ENCODE data around the gene STK39. TPM values are rescaled to one million over a fixed set of nuclear protein-coding genes. Genes with fewer than 3 reads are reported as not detected.

The STK39 gene
- total and polyA plus RNA-seq, 2 of the 4 experiments (the other 2 are of a cell fraction) = 11.8 to 16.4 TPM

DNA sequence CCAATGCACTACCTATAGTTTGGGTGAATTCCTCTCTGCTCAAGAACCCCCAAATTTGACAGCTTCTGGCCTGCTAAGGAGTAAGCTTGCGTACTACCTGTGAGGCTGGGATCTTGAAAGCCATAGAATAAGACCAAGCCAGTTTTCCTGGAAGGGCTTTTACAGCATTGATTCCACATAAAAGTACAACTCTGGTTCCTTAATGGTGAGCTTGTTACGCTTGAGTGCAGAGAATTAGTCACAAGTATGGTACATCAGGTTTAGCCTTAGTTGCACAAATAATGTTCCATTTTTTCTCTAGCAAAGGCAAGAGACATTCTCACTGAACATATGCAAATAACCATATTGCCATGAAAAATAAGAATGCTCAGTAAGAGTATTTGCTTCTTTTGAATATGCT lies 39.1 kb upstream of the STK39 start:
- POLR2A ChIA-PET (ENCODE audit: unreplicated experiment) = no interaction called here
- Histone ChIP-seq H3K4me1 (ENCODE audit: control insufficient read depth, insufficient read depth, low read length) (no peaks in the 10 kb centered on the region), H3K4ac (ENCODE audit: low read depth, low read length) (no peak overlapping the region), H3K18ac (ENCODE audit: low read depth, low read length) (no peak overlapping the region), H2AFZ (replicated peaks; ENCODE audit: low read length, poor library complexity) (no peak overlapping the region), H3K27me3 (ENCODE audit: control insufficient read depth, insufficient read depth, low read length) (no peaks in the 10 kb centered on the region), H3K23ac (ENCODE audit: low read depth, low read length) (no peak overlapping the region), H4K20me1 (ENCODE audit: insufficient read depth, low read length) (no peaks in the 10 kb centered on the region), H2AK5ac (ENCODE audit: low read depth, low read length) (no peak overlapping the region), H3K79me1 (ENCODE audit: low read depth in 1 of 2, low read length in 2 of 2) (no peaks in the 10 kb centered on the region), H3K4me3 (ENCODE audit: insufficient read depth, low read depth, low read length) (no peak overlapping the region), H2BK15ac (ENCODE audit: low read depth, low read length) (no peak overlapping the region), H3K56ac (ENCODE audit: extremely low read depth, insufficient read depth, low read length) (no peak overlapping the region), H3K14ac (replicated peaks; ENCODE audit: low read depth, low read length) (no peak overlapping the region), H4K5ac (ENCODE audit: low read depth, low read length) (no peak overlapping the region), H3K4me2 (ENCODE audit: low read depth, low read length) (no peak overlapping the region), H3K27ac (ENCODE audit: insufficient read depth, low read length) (no peak overlapping the region), H2AK9ac (replicated peaks; ENCODE audit: low read depth, low read length, poor library complexity) (no peak overlapping the region), H3K9me1 (ENCODE audit: insufficient read depth, low read length) (no peaks in the 10 kb centered on the region), H2BK20ac (ENCODE audit: low read depth, low read length) (no peak overlapping the region), H2BK120ac (ENCODE audit: low read depth, low read length) (no peak overlapping the region), H4K91ac (ENCODE audit: insufficient read depth, low read depth, low read length) (no peak overlapping the region), H3K9me3 (ENCODE audit: control insufficient read depth, insufficient read depth, low read length) (no peaks in the 10 kb centered on the region), H3K36me3 (ENCODE audit: control insufficient read depth, insufficient read depth, low read length) (no peaks in the 10 kb centered on the region), H4K8ac (ENCODE audit: low read depth in 2 of 2, low read length in 2 of 2) (no peak overlapping the region), H2BK5ac (ENCODE audit: low read depth, low read length, poor library complexity, severe bottlenecking) (no peak overlapping the region), H3K9ac (ENCODE audit: low read depth, low read length) (no peak overlapping the region)
- ATAC-seq (ENCODE audit: low read depth) (no peak), DNase-seq (no peak)
- intact Hi-C loops (cut with micrococcal nuclease) (no loop called here), in situ Hi-C loops (cut with MboI; ENCODE audit: low sequenced_read_pairs) (no loop called here), dilution Hi-C loops (cut with HindIII; ENCODE audit: low sequenced_read_pairs, unreplicated experiment) (no loop called here)
- BruUV-seq (replicated peaks) = no TSS peak
- WGBS, 2 experiments (ENCODE audit: extremely low coverage in 2 of 2, insufficient read length in 1 of 2) = no CpG with 5 or more reads among the region's 2 CpGs
- TF ChIP-seq CEBPB (IDR thresholded peaks at IDR 0.05; ENCODE audit: low read depth, low read length) = no peak
- no peak for TF ChIP-seq MXI1 (IDR thresholded peaks at IDR 0.05; ENCODE audit: borderline replicate concordance, low read depth, low read length)
- TF ChIP-seq FOS (IDR thresholded peaks at IDR 0.05; ENCODE audit: low read depth, low read length) = no peak
- TF ChIP-seq, protein P1, sequence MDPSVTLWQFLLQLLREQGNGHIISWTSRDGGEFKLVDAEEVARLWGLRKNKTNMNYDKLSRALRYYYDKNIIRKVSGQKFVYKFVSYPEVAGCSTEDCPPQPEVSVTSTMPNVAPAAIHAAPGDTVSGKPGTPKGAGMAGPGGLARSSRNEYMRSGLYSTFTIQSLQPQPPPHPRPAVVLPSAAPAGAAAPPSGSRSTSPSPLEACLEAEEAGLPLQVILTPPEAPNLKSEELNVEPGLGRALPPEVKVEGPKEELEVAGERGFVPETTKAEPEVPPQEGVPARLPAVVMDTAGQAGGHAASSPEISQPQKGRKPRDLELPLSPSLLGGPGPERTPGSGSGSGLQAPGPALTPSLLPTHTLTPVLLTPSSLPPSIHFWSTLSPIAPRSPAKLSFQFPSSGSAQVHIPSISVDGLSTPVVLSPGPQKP (IDR thresholded peaks at IDR 0.05; ENCODE audit: borderline replicate concordance, low read depth, low read length) = no peak
- TF ChIP-seq SMC3 (IDR thresholded peaks at IDR 0.05; ENCODE audit: low read depth, low read length) = no peak
- TF ChIP-seq, protein P2, sequence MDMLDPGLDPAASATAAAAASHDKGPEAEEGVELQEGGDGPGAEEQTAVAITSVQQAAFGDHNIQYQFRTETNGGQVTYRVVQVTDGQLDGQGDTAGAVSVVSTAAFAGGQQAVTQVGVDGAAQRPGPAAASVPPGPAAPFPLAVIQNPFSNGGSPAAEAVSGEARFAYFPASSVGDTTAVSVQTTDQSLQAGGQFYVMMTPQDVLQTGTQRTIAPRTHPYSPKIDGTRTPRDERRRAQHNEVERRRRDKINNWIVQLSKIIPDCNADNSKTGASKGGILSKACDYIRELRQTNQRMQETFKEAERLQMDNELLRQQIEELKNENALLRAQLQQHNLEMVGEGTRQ (IDR thresholded peaks at IDR 0.05; ENCODE audit: low read depth, low read length) = no peak
- TF ChIP-seq MAFK (IDR thresholded peaks at IDR 0.05; ENCODE audit: low read depth, low read length) = no peak
- no peak for TF ChIP-seq RCOR1 (IDR thresholded peaks at IDR 0.05; ENCODE audit: insufficient replicate concordance, low read length)
- CTCF ChIA-PET = no interaction called here
